NCI-H187 treated with DMSO at 0.1 percent for 48 hours (cell line): ENCODE data around the gene PPP1R36.
"Not testable (repeated sequence)": the region's sequence is repeated elsewhere in the genome, so short reads cannot be mapped to it uniquely, and the experiment has no call there.

Experiments used
- DNase-seq: peaks from one replicate; lab custom pipeline; 2025; lab: John Stamatoyannopoulos, UW

Gene PPP1R36

GRCh38 chr14:64612971-64613666 is 63.4 kb downstream of the PPP1R36 start:
- no peak for DNase-seq

DNA sequence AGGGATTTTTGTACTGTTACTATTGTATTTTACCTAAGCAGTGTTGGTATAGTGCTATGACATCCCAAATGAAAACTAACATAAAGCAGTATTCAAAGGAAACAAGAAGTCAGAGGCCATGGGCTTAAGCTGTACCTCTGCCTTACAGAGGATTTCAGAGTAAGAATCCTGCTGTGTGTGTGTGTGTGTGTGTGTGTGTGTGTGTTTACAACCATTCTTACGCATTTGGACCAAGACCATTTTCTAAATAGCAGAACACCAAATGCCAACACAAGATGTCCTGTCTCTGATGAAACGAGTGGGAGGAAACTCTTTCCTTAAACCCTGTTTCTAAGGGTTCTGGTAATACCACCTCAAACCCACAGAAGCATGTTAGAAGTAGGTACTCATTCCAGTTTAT is 64.4 kb downstream of the PPP1R36 start:
- DNase-seq, result no peak

GRCh38 chr14:64614805-64615391 is 65.1 kb downstream of the PPP1R36 start:
- no peak for DNase-seq

GRCh38 chr14:64617872-64618408 is 68.2 kb downstream of the PPP1R36 start:
- not testable (repeated sequence) for DNase-seq

- no peak for DNase-seq
Observed at GRCh38 chr14:64620910-64621309, 71.1 kb downstream of the PPP1R36 start.

DNA sequence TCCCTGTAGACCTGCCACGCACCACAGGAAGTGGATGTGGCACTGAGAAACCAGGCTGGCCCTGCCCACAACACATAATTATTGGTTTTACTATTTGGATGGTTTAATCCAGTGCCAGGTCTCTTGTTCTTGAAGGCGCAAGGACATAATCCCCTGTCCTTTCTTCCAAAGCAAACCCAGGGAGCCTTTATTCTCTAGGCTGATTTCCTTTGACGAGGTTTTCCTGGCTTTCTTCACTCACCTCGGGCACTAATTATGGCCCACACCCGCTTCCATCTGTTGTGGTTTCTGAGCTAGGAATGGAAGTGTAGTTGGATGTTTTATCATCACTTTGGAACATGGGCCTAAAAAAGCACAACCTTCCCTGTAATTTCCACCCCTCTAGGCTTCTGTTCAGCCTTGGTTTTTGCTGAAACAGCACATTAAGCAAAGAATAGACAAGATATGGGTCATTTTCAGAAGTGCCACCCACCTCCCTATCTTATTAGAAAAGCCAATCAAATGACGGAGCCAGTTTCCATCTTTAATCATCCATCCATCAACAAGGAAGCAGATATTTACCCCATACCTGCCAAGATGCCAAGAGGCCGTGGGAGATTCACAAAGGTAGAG is 73.9 kb downstream of the PPP1R36 start:
- no peak for DNase-seq

DNA sequence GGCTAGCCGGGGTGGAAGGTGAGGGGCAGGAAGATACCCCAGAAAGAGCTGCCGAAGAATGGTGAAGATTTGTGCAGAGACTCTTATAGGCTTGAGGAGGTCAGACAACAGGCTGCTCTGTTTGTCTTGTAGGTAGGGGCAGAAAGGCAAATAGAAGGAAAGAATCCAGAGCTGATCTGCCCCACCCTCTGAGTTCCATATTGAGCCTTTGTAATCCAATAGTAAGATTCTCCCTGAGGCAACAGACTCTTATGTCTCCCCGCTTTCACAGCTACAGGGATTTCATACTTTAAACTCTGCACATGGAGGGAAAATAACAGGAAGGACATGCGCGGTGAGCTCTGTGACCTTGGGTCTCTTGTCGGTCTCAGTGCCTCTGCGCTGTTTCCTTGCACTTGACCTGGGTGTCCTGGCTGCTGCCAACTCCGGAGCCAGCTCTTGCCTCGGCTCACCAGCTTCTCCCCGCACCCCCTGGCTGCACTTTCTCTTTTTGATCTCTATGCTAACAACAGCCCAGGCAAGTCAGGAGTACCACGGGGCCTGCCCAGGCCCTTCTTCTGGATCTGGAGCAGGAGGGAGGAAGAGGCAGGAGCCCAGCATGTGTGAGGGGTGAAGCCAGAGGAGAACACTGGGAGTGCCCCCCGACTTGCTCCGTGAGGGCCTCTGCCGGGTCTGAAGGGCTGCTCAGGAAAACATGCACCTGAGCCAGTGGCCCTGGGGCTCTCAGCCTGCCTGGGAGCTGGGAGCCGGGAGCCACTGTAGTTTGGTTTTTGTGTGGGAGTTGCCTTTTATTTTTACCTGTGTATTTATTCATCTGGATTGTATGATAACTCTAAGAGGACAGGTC is 75.8 kb downstream of the PPP1R36 start:
- DNase-seq, result no peak

DNA sequence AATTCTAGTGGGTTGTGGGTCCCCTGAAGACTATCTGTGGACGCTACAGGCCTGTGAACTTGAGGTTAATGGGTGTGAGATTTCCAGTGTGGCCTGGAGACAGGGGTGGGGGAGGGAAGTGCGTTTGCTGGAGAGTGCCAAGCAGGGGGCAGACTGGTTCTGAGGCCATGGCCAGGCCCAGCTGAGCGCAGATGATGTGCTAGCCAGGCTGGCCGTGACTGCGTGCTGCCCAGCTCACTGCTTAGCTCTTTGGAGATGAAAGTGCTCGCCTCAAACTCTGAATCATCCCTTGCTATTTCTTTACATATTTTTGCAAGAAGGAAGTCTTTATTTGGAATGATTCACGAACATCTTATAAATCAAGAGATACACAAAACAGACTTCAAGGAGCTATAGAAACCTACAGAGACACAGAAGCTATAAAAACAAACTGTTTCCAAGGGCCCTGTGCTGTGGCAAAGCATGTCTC is 79.2 kb downstream of the PPP1R36 start:
- DNase-seq, result no peak

DNA sequence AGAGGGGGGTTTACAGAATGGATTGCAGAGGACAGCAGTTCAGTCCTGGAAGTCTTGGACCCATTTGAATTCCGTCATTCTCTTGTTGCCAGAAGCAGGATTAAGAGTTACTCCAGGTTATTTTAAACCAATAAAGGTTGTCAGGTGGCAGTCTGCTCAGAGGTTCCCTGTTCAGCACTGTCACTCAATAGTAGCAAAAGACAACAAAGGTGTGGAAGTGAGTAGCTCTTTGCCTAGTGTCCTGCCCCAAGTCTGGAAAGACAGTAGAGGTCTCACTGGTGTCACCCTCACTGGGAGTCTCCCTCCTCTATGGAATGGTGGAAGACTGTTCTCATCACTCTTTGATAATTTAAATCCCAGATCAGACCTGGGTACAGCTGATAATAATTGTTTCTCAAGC is 81.0 kb downstream of the PPP1R36 start:
- DNase-seq, result no peak

GRCh38 chr14:64631222-64631621 is 81.5 kb downstream of the PPP1R36 start:
- not testable (repeated sequence) for DNase-seq

GRCh38 chr14:64632056-64632455 is 82.3 kb downstream of the PPP1R36 start:
- no peak for DNase-seq

GRCh38 chr14:64634558-64634957 is 84.8 kb downstream of the PPP1R36 start:
- DNase-seq, result no peak

GRCh38 chr14:64636208-64636979 is 86.6 kb downstream of the PPP1R36 start:
- no peak for DNase-seq

DNA sequence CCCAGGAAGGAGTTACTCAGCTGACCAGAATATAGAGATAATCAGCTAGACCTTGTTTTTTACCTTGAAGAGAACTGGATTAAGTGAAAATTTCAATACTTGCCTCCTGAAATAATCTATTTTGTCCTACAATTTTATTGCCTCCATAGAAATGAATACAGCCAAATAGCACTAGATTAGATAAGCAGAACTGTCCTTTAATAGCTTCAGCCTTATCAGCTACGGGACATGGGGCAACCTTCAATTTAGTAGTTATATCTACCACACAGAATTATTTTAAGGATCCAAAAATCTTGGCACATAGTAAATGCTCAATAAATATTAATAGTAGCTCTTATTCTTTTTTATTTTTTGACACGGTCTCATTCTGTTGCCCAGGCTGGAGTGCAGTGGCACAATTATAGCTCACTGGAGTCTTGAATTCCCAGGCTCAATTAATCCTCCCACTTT is 87.2 kb downstream of the PPP1R36 start:
- DNase-seq, result no peak

DNA sequence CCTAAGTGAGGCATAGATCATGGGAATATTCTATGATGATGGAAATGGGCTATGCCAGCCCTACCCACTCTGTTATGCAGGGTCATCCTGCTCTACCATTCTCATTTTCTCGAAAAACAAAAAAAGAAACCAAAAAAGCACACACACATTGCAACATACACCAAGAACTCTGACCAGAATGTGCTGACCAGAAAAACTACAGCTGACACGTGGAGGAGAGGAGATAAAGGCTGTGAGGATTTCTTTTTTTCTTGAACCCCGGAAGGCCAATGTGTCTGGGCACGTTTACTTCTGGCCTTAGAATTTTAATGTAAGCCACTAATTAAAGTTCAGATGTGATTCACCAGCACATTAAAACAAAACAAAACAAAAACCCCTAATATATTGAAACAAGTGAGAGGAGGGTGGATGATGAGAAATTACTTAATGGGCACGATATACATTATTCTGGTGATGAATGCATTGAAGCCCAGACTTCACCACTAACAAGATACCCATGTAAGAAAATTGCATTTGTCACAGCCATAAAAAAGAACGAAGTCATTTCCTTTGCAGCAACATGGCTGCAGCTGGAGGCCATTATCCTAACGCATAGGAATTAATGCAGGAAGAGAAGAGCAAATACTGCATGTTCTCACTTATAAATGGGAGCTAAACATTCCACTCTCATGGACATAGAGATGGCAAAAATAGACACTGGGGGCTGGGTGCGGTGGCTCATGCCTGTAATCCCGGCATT is 88.1 kb downstream of the PPP1R36 start:
- DNase-seq, result no peak

- DNase-seq, result no peak
Observed at GRCh38 chr14:64638625-64639024, 88.9 kb downstream of the PPP1R36 start.
